A549 (cell line): ENCODE data around the gene ZNF511. TPM values are rescaled to one million over a fixed set of nuclear protein-coding genes. Genes with fewer than 3 reads are reported as not detected.
A peak's percentile ranks its signal among the peaks of the same experiment; 100 is the strongest.

Experiments used
- ATAC-seq, 2 experiments: fragments of 200-7000 bp in 1 of 2; fragments of >200 bp in 1 of 2; cut with Nextera tagmentation in 1 of 2; cut with Tn5 transposase in 1 of 2; 3 replicates each; pipeline versions ENCODE4 v1.8.0 to v1.9.1; 2018 to 2020; ENCODE audit warnings: mild to moderate bottlenecking in 1 of 2, moderate library complexity in 1 of 2
- CTCF ChIA-PET: fragments of 300-600 bp; sonication (Branson Sonifier 250); formaldehyde crosslinking; extraction: SDS; loops from one replicate; lab custom pipeline; 2021; ENCODE audit warnings: antibody characterized with exemption, inconsistent platforms; lab: Yijun Ruan, JAX
- POLR2A ChIA-PET: fragments of 350-600 bp; formaldehyde crosslinking; extraction: SDS; loops from one replicate; lab custom pipeline; 2021; ENCODE audit warnings: antibody characterized with exemption, inconsistent platforms; lab: Yijun Ruan, JAX
- DNase-seq, 2 experiments: peaks; one replicate each; pipeline versions ENCODE4 v3.0.0 to v3.0.0-alpha.2; 2011 to 2016; ENCODE audit warnings: low read depth in 1 of 2, low spot score in 1 of 2
- FAIRE-seq: peaks from 2 replicates; lab custom pipeline; 2011; peaks lifted over from hg19 to GRCh38; lab: Jason Lieb, UNC
- H3K27ac ChIP-seq, 2 experiments: fragments of >200 bp; sonication (Bioruptor Twin); formaldehyde crosslinking; 3 replicates each; pipeline ENCODE4 v1.5.1; 2016 to 2017
- H3K4me1 ChIP-seq: fragments of >200 bp; sonication (Bioruptor Twin); formaldehyde crosslinking; 3 replicates; pipeline ENCODE4 v1.6.1; 2016
- H3K4me2 ChIP-seq: fragments of >200 bp; sonication (Bioruptor Twin); formaldehyde crosslinking; 3 replicates; pipeline ENCODE4 v1.6.1; 2016
- H3K4me3 ChIP-seq: fragments of >200 bp; sonication (Bioruptor Twin); formaldehyde crosslinking; 3 replicates; pipeline ENCODE4 v1.5.1; 2016
- H3K9me3 ChIP-seq: fragments of >200 bp; sonication (Bioruptor Twin); formaldehyde crosslinking; 3 replicates; pipeline ENCODE4 v1.6.1; 2016
- CBX8 ChIP-seq: fragments of 200-600 bp; sonication (generic); IDR thresholded peaks from 2 replicates; pipeline ENCODE4 v1.6.1; 2016
- CEBPB ChIP-seq, 2 experiments: fragments of >200 bp in 1 of 2; sonication (Bioruptor Twin) in 1 of 2; formaldehyde crosslinking in 1 of 2; IDR thresholded peaks; 2 replicates each; pipeline ENCODE4 v1.6.1; 2012 to 2016
- CHD2 ChIP-seq: fragments of 150-350 bp; IDR thresholded peaks from 2 replicates; pipeline ENCODE4 v1.6.1; 2014; ENCODE audit warnings: low read length; ENCODE audit not compliant: partially characterized antibody
- CHD4 ChIP-seq: fragments of 200-600 bp; sonication (generic); IDR thresholded peaks from 2 replicates; pipeline ENCODE4 v1.6.1; 2016; ENCODE audit warnings: antibody characterized with exemption, mild to moderate bottlenecking, borderline replicate concordance
- E2F6 ChIP-seq: IDR thresholded peaks from 2 replicates; pipeline ENCODE4 v1.6.1; 2012; ENCODE audit warnings: low read depth, borderline replicate concordance
- EHMT2 ChIP-seq: fragments of 200-600 bp; sonication (generic); IDR thresholded peaks from 2 replicates; pipeline ENCODE4 v1.6.1; 2016; ENCODE audit warnings: antibody characterized with exemption, low read depth, mild to moderate bottlenecking, moderate library complexity
- EP300 ChIP-seq, 2 experiments: fragments of >200 bp; sonication (Bioruptor Twin); formaldehyde crosslinking; IDR thresholded peaks; 2 replicates in 1 of 2; 3 replicates in 1 of 2; pipeline ENCODE4 v1.6.1; 2016 to 2017
- ESRRA ChIP-seq: fragments of 150-350 bp; IDR thresholded peaks from 2 replicates; pipeline ENCODE4 v1.6.1; 2014; ENCODE audit warnings: mild to moderate bottlenecking, low read length, borderline replicate concordance
- HDAC2 ChIP-seq: fragments of 200-600 bp; sonication (generic); IDR thresholded peaks from 2 replicates; pipeline ENCODE4 v1.6.1; 2016
- HES2 ChIP-seq: fragments of >200 bp; sonication (Bioruptor Twin); formaldehyde crosslinking; IDR thresholded peaks from 2 replicates; pipeline ENCODE4 v1.6.1; 2016
- HEYL ChIP-seq: fragments of 250-450 bp; sonication (Bioruptor Pico); IDR thresholded peaks from 2 replicates; pipeline ENCODE4 v1.8.0; 2021; ENCODE audit warnings: mild to moderate bottlenecking, moderate library complexity
- HOXA7 ChIP-seq: fragments of 250-450 bp; sonication (Bioruptor Pico); IDR thresholded peaks from 2 replicates; pipeline ENCODE4 v1.5.0; 2020; ENCODE audit warnings: mild to moderate bottlenecking, moderate library complexity
- HOXB13 ChIP-seq: fragments of 250-450 bp; sonication (Bioruptor Pico); IDR thresholded peaks from 2 replicates; pipeline ENCODE4 v1.5.0; 2020; ENCODE audit warnings: low read depth, mild to moderate bottlenecking, moderate library complexity
- KDM5A ChIP-seq: fragments of 200-600 bp; sonication (generic); IDR thresholded peaks from 2 replicates; pipeline ENCODE4 v1.6.1; 2016; ENCODE audit warnings: antibody characterized with exemption, mild to moderate bottlenecking
- MAX ChIP-seq: IDR thresholded peaks from 2 replicates; pipeline ENCODE4 v1.6.1; 2012
- MAZ ChIP-seq: fragments of 150-350 bp; IDR thresholded peaks from 2 replicates; pipeline ENCODE4 v1.6.1; 2014; ENCODE audit warnings: antibody characterized with exemption, low read depth, low read length, borderline replicate concordance
- MYC ChIP-seq: IDR thresholded peaks from 2 replicates; pipeline ENCODE4 v1.6.1; 2012; ENCODE audit warnings: mild to moderate bottlenecking, inconsistent platforms, low read length, improper control_type of control experiment, borderline replicate concordance
- NPAS2 ChIP-seq: fragments of 250-450 bp; sonication (Bioruptor Pico); IDR thresholded peaks from 2 replicates; pipeline ENCODE4 v1.8.0; 2022; ENCODE audit warnings: mild to moderate bottlenecking, moderate library complexity, borderline replicate concordance
- NR3C1 ChIP-seq: fragments of >200 bp; sonication (Bioruptor Twin); formaldehyde crosslinking; IDR thresholded peaks from 3 replicates; pipeline ENCODE4 v1.6.1; 2017
- PBX3 ChIP-seq: IDR thresholded peaks from 2 replicates; pipeline ENCODE4 v1.6.1; 2012
- PHF8 ChIP-seq: fragments of 200-600 bp; sonication (generic); IDR thresholded peaks from 2 replicates; pipeline ENCODE4 v1.6.1; 2016; ENCODE audit warnings: low read depth, mild to moderate bottlenecking, antibody characterized with exemption, moderate library complexity, borderline replicate concordance
- POLR2A ChIP-seq: IDR thresholded peaks from 2 replicates; pipeline ENCODE4 v1.6.1; 2012; ENCODE audit warnings: mild to moderate bottlenecking, low read length
- RAD21 ChIP-seq, 2 experiments: fragments of >200 bp in 1 of 2; sonication (Bioruptor Twin) in 1 of 2; formaldehyde crosslinking in 1 of 2; IDR thresholded peaks in 1 of 2; conservative IDR thresholded peaks in 1 of 2; 2 replicates in 1 of 2; 3 replicates in 1 of 2; pipeline ENCODE4 v1.6.1; 2012 to 2018; ENCODE audit warnings: inconsistent platforms in 1 of 2
- RARB ChIP-seq: fragments of 250-450 bp; sonication (Bioruptor Pico); IDR thresholded peaks from 2 replicates; pipeline ENCODE4 v1.8.0; 2021; ENCODE audit warnings: mild to moderate bottlenecking, moderate library complexity
- REST ChIP-seq: fragments of 200-600 bp; sonication (generic); IDR thresholded peaks from 2 replicates; pipeline ENCODE4 v1.6.1; 2016; ENCODE audit warnings: antibody characterized with exemption, mild to moderate bottlenecking, moderate library complexity
- RFX5 ChIP-seq: fragments of 450-650 bp; IDR thresholded peaks from 2 replicates; pipeline ENCODE4 v1.7.1; 2014; ENCODE audit warnings: antibody characterized with exemption, mild to moderate bottlenecking, moderate library complexity
- RNF2 ChIP-seq: fragments of 200-600 bp; sonication (generic); IDR thresholded peaks from 2 replicates; pipeline ENCODE4 v1.6.1; 2016; ENCODE audit warnings: low read depth, mild to moderate bottlenecking, antibody characterized with exemption, moderate library complexity, borderline replicate concordance
- SMC3 ChIP-seq: fragments of >200 bp; sonication (Bioruptor Twin); formaldehyde crosslinking; IDR thresholded peaks from 3 replicates; pipeline ENCODE4 v1.6.1; 2018; ENCODE audit warnings: inconsistent platforms
- SREBF2 ChIP-seq: fragments of 450-650 bp; IDR thresholded peaks from 2 replicates; pipeline ENCODE4 v1.6.1; 2014; ENCODE audit warnings: mild to moderate bottlenecking, moderate library complexity
- TFCP2L1 ChIP-seq: fragments of 250-450 bp; sonication (Bioruptor Pico); IDR thresholded peaks from 2 replicates; pipeline ENCODE4 v1.5.0; 2021; ENCODE audit warnings: mild to moderate bottlenecking
- USF2 ChIP-seq: fragments of 450-650 bp; IDR thresholded peaks from 2 replicates; pipeline ENCODE4 v1.6.1; 2014; ENCODE audit warnings: antibody characterized with exemption
- ZSCAN20 ChIP-seq: fragments of 250-450 bp; sonication (Bioruptor Pico); IDR thresholded peaks from 2 replicates; pipeline ENCODE4 v1.8.0; 2022; ENCODE audit warnings: mild to moderate bottlenecking, moderate library complexity
- WGBS: methylation state at CpG from one replicate; pipeline ENCODE4 v1.1.6; 2017; ENCODE audit errors: missing lambda C conversion rate; 5-methylcytosine and 5-hydroxymethylcytosine counted together
- polyA plus RNA-seq, 4 experiments: library from polyadenylated mRNA; depleted of rRNA in 3 of 4; stranded (reverse); fragments of >200 nt; fragmentation: RNase III in 1 of 4; extraction: RNeasy Plus Mini Kit Qiagen cat#74134 plus additional on column Dnase treatment in 1 of 4; gene quantifications; 2 replicates in 3 of 4; 3 replicates in 1 of 4; pipeline ENCODE4 v1.2.3, GENCODE V29; 2011 to 2017

Gene ZNF511
- polyA plus RNA-seq, 2 of the 4 experiments (the other 2 are of a cell fraction) = 40.2 to 43.6 TPM

- Histone ChIP-seq H3K9me3 (no peaks in the 10 kb centered on the region), H3K27ac (no peak overlapping the region), H3K4me2 (peak overlapping the region; percentile 42), H3K4me1 (peaks cover 27% of the 10 kb centered on the region), H3K4me3 (no peak overlapping the region)
- WGBS = 72% methylated on average over 24 of the region's 28 CpGs
- no peak for ATAC-seq
- FAIRE-seq = no peak
- POLR2A ChIA-PET = no interaction called here
- TF ChIP-seq MAZ (no peak), RFX5 (no peak), ESRRA (no peak), TFCP2L1 (CRISPR knock-in tag) (no peak), CHD4 (no peak), MYC (no peak), PHF8 (no peak), HES2 (no peak), USF2 (no peak), E2F6 (no peak), RNF2 (no peak), HDAC2 (no peak), HOXB13 (no peak), CHD2 (no peak), KDM5A (no peak)
- CTCF ChIA-PET = interaction anchor here (1.1 to 4.2 kb wide), 6 partner anchors 7 to 180 kb away, joined by 3 to 76 read pairs (median 4); partner anchors contain the start of genes MTG1 and PRAP1
- peak in 1 of 2 experiments; percentile 41 for DNase-seq
Measured at GRCh38 chr10:133326745-133327650, 18.3 kb downstream of the ZNF511 start.

- Histone ChIP-seq H3K4me1 (peaks cover 27% of the 10 kb centered on the region), H3K27ac (no peak overlapping the region), H3K9me3 (no peaks in the 10 kb centered on the region), H3K4me2 (peak overlapping the region; percentile 42), H3K4me3 (no peak overlapping the region)
- WGBS = 57% methylated on average over 9 of the region's 12 CpGs
- CTCF ChIA-PET = interaction anchor here (1.1 to 4.2 kb wide), 5 partner anchors 8 to 179 kb away, joined by 3 to 76 read pairs (median 33); partner anchors contain the start of genes MTG1 and PRAP1
- ATAC-seq (peak in 1 of 2 experiments; percentile 4; a peak in 1 of 6 replicates), DNase-seq (no peak), FAIRE-seq (no peak)
- POLR2A ChIA-PET = no interaction called here
- TF ChIP-seq CEBPB (IDR thresholded peaks at IDR 0.05) = no peak
- no peak for TF ChIP-seq EP300 (IDR thresholded peaks at IDR 0.05)
- TF ChIP-seq SREBF2 = no peak
- TF ChIP-seq RARB (CRISPR knock-in tag) = no peak
- TF ChIP-seq KDM5A = no peak
- no peak for TF ChIP-seq NPAS2 (CRISPR knock-in tag)
- no peak for TF ChIP-seq CBX8
- TF ChIP-seq RAD21 (conservative IDR thresholded peaks at IDR 0.05 in 1 of 2, IDR thresholded peaks at IDR 0.05 in 1 of 2) = no peak
- TF ChIP-seq REST = no peak
- TF ChIP-seq EHMT2 = no peak
- no peak for TF ChIP-seq SMC3
- TF ChIP-seq POLR2A = no peak
- TF ChIP-seq NR3C1 = no peak
- TF ChIP-seq PBX3 = no peak
- TF ChIP-seq ZSCAN20 (CRISPR knock-in tag) = no peak
- no peak for TF ChIP-seq HEYL (CRISPR knock-in tag)
- TF ChIP-seq MAX = no peak
- no peak for TF ChIP-seq HDAC2
- TF ChIP-seq HOXA7 (CRISPR knock-in tag) = no peak
Measured at GRCh38 chr10:133327651-133328357, 19.1 kb downstream of the ZNF511 start.
